KMS-11 (cell line): ENCODE data around the gene HPN.

ENCODE experiments used
- H2AFZ ChIP-seq: fragments of 200-600 bp; sonication (generic); 2 replicates; pipeline ENCODE4 v1.6.1; 2016; ENCODE audit warnings: antibody characterized with exemption, mixed run types, low read depth
- H3K27ac ChIP-seq: fragments of 200-600 bp; sonication (generic); 2 replicates; pipeline ENCODE4 v1.6.1; 2016; ENCODE audit warnings: mild to moderate bottlenecking, mixed run types
- H3K27me3 ChIP-seq: fragments of 200-600 bp; sonication (generic); 2 replicates; pipeline ENCODE4 v1.6.1; 2017; ENCODE audit warnings: mild to moderate bottlenecking, low read depth, mixed run types, moderate library complexity; ENCODE audit not compliant: insufficient read depth
- H3K36me3 ChIP-seq: fragments of 200-600 bp; sonication (generic); 2 replicates; pipeline ENCODE4 v1.6.1; 2017; ENCODE audit warnings: mild to moderate bottlenecking, mixed run types; ENCODE audit not compliant: insufficient read depth
- H3K4me1 ChIP-seq: fragments of 200-600 bp; sonication (generic); 2 replicates; pipeline ENCODE4 v1.6.1; 2016; ENCODE audit warnings: mild to moderate bottlenecking, low read depth, mixed run types; ENCODE audit not compliant: poor library complexity, severe bottlenecking
- H3K4me2 ChIP-seq: fragments of 200-600 bp; sonication (generic); 2 replicates; pipeline ENCODE4 v1.7.0; 2016; ENCODE audit warnings: mild to moderate bottlenecking, mixed run types
- H3K4me3 ChIP-seq: fragments of 200-600 bp; sonication (generic); IDR thresholded peaks from 2 replicates; pipeline ENCODE4 v1.6.1; 2017; ENCODE audit warnings: low read depth, low read length, mixed read lengths; ENCODE audit not compliant: insufficient read depth
- H3K79me2 ChIP-seq: fragments of 200-600 bp; sonication (generic); 2 replicates; pipeline ENCODE4 v1.6.1; 2016; ENCODE audit warnings: low read depth, mixed run types; ENCODE audit not compliant: insufficient read depth
- H3K9ac ChIP-seq: fragments of 200-600 bp; sonication (generic); 2 replicates; pipeline ENCODE4 v1.6.1; 2016; ENCODE audit warnings: mild to moderate bottlenecking, mixed run types
- H4K20me1 ChIP-seq: fragments of 200-600 bp; sonication (generic); 2 replicates; pipeline ENCODE4 v1.6.1; 2016; ENCODE audit warnings: mild to moderate bottlenecking, mixed run types; ENCODE audit not compliant: insufficient read depth
- CTCF ChIP-seq: fragments of 200-600 bp; sonication (generic); conservative IDR thresholded peaks from 2 replicates; pipeline ENCODE4 v1.6.1; 2017; ENCODE audit warnings: low read depth, mild to moderate bottlenecking, antibody characterized with exemption, low read length, moderate library complexity, mixed read lengths

The HPN gene

GRCh38 chr19:35021016-35021415 lies 20.5 kb upstream of the HPN start:
- Histone ChIP-seq H3K4me1 (no peaks in the 10 kb centered on the region), H3K27ac (no peak overlapping the region), H3K36me3 (no peaks in the 10 kb centered on the region), H4K20me1 (no peaks in the 10 kb centered on the region), H3K4me3 (no peak overlapping the region), H2AFZ (no peak overlapping the region), H3K9ac (no peak overlapping the region), H3K27me3 (no peaks in the 10 kb centered on the region), H3K4me2 (no peak overlapping the region), H3K79me2 (no peaks in the 10 kb centered on the region)
- no peak for TF ChIP-seq CTCF

- Histone ChIP-seq H3K4me1 (no peaks in the 10 kb centered on the region), H3K4me2 (no peak overlapping the region), H3K27me3 (no peaks in the 10 kb centered on the region), H3K79me2 (no peaks in the 10 kb centered on the region), H3K4me3 (no peak overlapping the region), H3K27ac (no peak overlapping the region), H4K20me1 (no peaks in the 10 kb centered on the region), H2AFZ (no peak overlapping the region), H3K9ac (no peak overlapping the region), H3K36me3 (no peaks in the 10 kb centered on the region)
- TF ChIP-seq CTCF = no peak
These were observed 19.9 kb upstream of the HPN start for GRCh38 chr19:35021596-35021995.

GRCh38 chr19:35022460-35022859 lies 19.1 kb upstream of the HPN start:
- H3K36me3 ChIP-seq = no peaks in the 10 kb centered on the region
- no peak for TF ChIP-seq CTCF

DNA sequence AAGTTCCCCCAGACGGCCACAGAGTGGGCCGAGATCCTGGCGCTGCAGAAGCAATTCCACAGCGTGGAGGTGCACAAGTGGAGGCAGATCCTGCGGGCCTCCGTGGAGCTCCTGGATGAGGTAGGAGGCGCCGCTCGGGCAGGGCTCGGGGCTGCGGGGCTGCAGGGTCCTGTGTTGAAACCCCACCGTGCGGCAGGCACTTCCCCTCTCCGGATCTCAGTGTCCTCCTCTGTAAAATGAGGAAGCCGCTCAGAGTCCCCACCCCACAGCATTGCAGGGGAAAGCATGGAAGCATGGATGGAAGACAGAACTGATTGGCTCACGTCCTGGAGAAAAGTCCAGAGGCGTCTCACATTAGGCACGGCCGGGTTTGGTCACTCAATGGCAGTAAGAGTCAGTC lies 18.1 kb upstream of the HPN start:
- Histone ChIP-seq H3K4me1 (no peaks in the 10 kb centered on the region), H2AFZ (no peak overlapping the region), H3K27ac (no peak overlapping the region), H3K4me3 (no peak overlapping the region), H3K36me3 (no peaks in the 10 kb centered on the region), H3K79me2 (no peaks in the 10 kb centered on the region), H3K4me2 (no peak overlapping the region), H4K20me1 (no peaks in the 10 kb centered on the region), H3K27me3 (no peaks in the 10 kb centered on the region), H3K9ac (no peak overlapping the region)
- no peak for TF ChIP-seq CTCF

More at GRCh38 chr19:35022460-35022859, 19.1 kb upstream of the HPN start:
- no peak overlapping the region for H3K4me3 ChIP-seq
- no peaks in the 10 kb centered on the region for H3K79me2 ChIP-seq
- H3K27ac ChIP-seq = no peak overlapping the region
- no peaks in the 10 kb centered on the region for H3K4me1 ChIP-seq
- H3K27me3 ChIP-seq = no peaks in the 10 kb centered on the region
- no peak overlapping the region for H3K4me2 ChIP-seq
- H4K20me1 ChIP-seq = no peaks in the 10 kb centered on the region
- no peak overlapping the region for H3K9ac ChIP-seq
- no peak overlapping the region for H2AFZ ChIP-seq
